ENCODE measurements around the gene DND1. TPM values are rescaled to one million over a fixed set of nuclear protein-coding genes. Genes with fewer than 3 reads are reported as not detected.

DND1 gene
- total RNA-seq, 3 donors from 2014 or later (not counting 1 experiment from before 2014, with no cell fraction given), result 0.90 to 1.1 (median 1.1) TPM

- 92% methylated on average over 9 of the region's 10 CpGs for WGBS (ENCODE audit: insufficient coverage)
- no peaks in the 10 kb centered on the region for H3K27me3 ChIP-seq (ENCODE audit: control insufficient read depth, insufficient read depth, low read length)
- Mint-ChIP-seq H3K36me3 (no peaks in the 10 kb centered on the region), H3K4me3 (peak overlapping the region; percentile 28), H3K9me3 (no peaks in the 10 kb centered on the region), H3K4me1 (peaks cover 24 to 44% of the 10 kb centered on the region in 2 donors), H3K27me3 (ENCODE audit: low read depth in 2 of 2) (no peaks in the 10 kb centered on the region), H3K27ac (peak overlapping the region in 1 of 2 donors; percentile 95)
- H3K9me3 ChIP-seq (ENCODE audit: control insufficient read depth, insufficient read depth, low read length), result no peaks in the 10 kb centered on the region
- H3K4me3 ChIP-seq (ENCODE audit: low read length), result no peak overlapping the region
- DNase-seq (no peak), ATAC-seq (no peak)
- peaks cover under 1% of the 10 kb centered on the region for H3K36me3 ChIP-seq (ENCODE audit: control insufficient read depth, insufficient read depth, low read length)
- TF ChIP-seq CTCF (IDR thresholded peaks at IDR 0.05), result no peak
- no peak overlapping the region for H3K27ac ChIP-seq (ENCODE audit: low read length)
- peaks cover 27% of the 10 kb centered on the region for H3K4me1 ChIP-seq (ENCODE audit: control insufficient read depth, insufficient read depth, low read length)
- intact Hi-C loops (cut with micrococcal nuclease), result loop anchor here (2.0 kb wide), 2 partner anchors 73 to 235 kb away; partner anchors contain the start of genes APBB3 and SLC35A4
Observed at GRCh38 chr5:140637371-140638100, 35.8 kb downstream of the DND1 start.

- H3K4me1 Mint-ChIP-seq, result peaks cover 29 to 46% of the 10 kb centered on the region in 2 donors
- H3K4me3 ChIP-seq (ENCODE audit: low read length), result no peak overlapping the region
- DNase-seq, result no peak
- WGBS (ENCODE audit: insufficient coverage), result 86% methylated on average over 8 of the region's 8 CpGs
- no peak overlapping the region for H3K4me3 Mint-ChIP-seq
- peaks cover 36% of the 10 kb centered on the region for H3K4me1 ChIP-seq (ENCODE audit: control insufficient read depth, insufficient read depth, low read length)
- TF ChIP-seq CTCF (IDR thresholded peaks at IDR 0.05), result no peak
- no peaks in the 10 kb centered on the region for H3K9me3 ChIP-seq (ENCODE audit: control insufficient read depth, insufficient read depth, low read length)
- no peaks in the 10 kb centered on the region for H3K36me3 ChIP-seq (ENCODE audit: control insufficient read depth, insufficient read depth, low read length)
- ATAC-seq, result no peak
- peaks cover 6 to 9% of the 10 kb centered on the region in 2 donors for H3K27me3 Mint-ChIP-seq (ENCODE audit: low read depth in 2 of 2)
- intact Hi-C loops (cut with micrococcal nuclease), result no loop called here
- no peaks in the 10 kb centered on the region for H3K9me3 Mint-ChIP-seq
- no peak overlapping the region for H3K27ac ChIP-seq (ENCODE audit: low read length)
- H3K36me3 Mint-ChIP-seq, result no peaks in the 10 kb centered on the region
- H3K27ac Mint-ChIP-seq, result no peak overlapping the region
- H3K27me3 ChIP-seq (ENCODE audit: control insufficient read depth, insufficient read depth, low read length), result peaks cover 4% of the 10 kb centered on the region
Observed at GRCh38 chr5:140635291-140636257, 37.8 kb downstream of the DND1 start.

GRCh38 chr5:140634103-140634502 is 39.3 kb downstream of the DND1 start:
- 67% methylated on average over 1 of the region's 3 CpGs for WGBS (ENCODE audit: insufficient coverage)
- no peaks in the 10 kb centered on the region for H3K36me3 Mint-ChIP-seq
- peak overlapping the region; percentile 25 for H3K4me3 Mint-ChIP-seq
- DNase-seq (no peak), ATAC-seq (no peak)
- no peaks in the 10 kb centered on the region for H3K9me3 ChIP-seq (ENCODE audit: control insufficient read depth, insufficient read depth, low read length)
- peaks cover 4% of the 10 kb centered on the region for H3K27me3 ChIP-seq (ENCODE audit: control insufficient read depth, insufficient read depth, low read length)
- no peak overlapping the region for H3K27ac ChIP-seq (ENCODE audit: low read length)
- intact Hi-C loops (cut with micrococcal nuclease), result no loop called here
- no peaks in the 10 kb centered on the region for H3K36me3 ChIP-seq (ENCODE audit: control insufficient read depth, insufficient read depth, low read length)
- H3K27me3 Mint-ChIP-seq (ENCODE audit: low read depth in 2 of 2), result peaks cover 6 to 10% of the 10 kb centered on the region in 2 donors
- no peaks in the 10 kb centered on the region for H3K9me3 Mint-ChIP-seq
- TF ChIP-seq CTCF (IDR thresholded peaks at IDR 0.05), result no peak
- no peak overlapping the region for H3K27ac Mint-ChIP-seq
- peaks cover 19 to 34% of the 10 kb centered on the region in 2 donors for H3K4me1 Mint-ChIP-seq
- H3K4me3 ChIP-seq (ENCODE audit: low read length), result no peak overlapping the region
- peaks cover 25% of the 10 kb centered on the region for H3K4me1 ChIP-seq (ENCODE audit: control insufficient read depth, insufficient read depth, low read length)
